H1 (cell line): ENCODE measurements around the gene SIPA1L3. TPM values are rescaled to one million over a fixed set of nuclear protein-coding genes. Genes with fewer than 3 reads are reported as not detected.

Experiments
- CTCF ChIA-PET: fragments of 300-600 bp; sonication (Branson Sonifier 250); formaldehyde crosslinking; loops from one replicate; lab custom pipeline; 2021; ENCODE audit not compliant: partially characterized antibody; lab: Charles Lee
- POLR2A ChIA-PET: fragments of 300-600 bp; sonication (Branson Sonifier 250); formaldehyde crosslinking; loops from one replicate; lab custom pipeline; 2021; ENCODE audit warnings: inconsistent platforms; ENCODE audit not compliant: partially characterized antibody; lab: Charles Lee
- DNase-seq, 2 experiments: peaks; one replicate each; pipeline versions ENCODE4 v3.0.0 to v3.0.0-alpha.2; 2010 to 2022; ENCODE audit warnings: low spot score in 2 of 2, low read depth in 1 of 2, mixed read lengths in 1 of 2
- FAIRE-seq: peaks from 2 replicates; lab custom pipeline; 2011; peaks lifted over from hg19 to GRCh38; lab: Jason Lieb, UNC
- H2AFZ ChIP-seq: 2 replicates; pipeline ENCODE4 v1.8.1; 2012; ENCODE audit warnings: low read length, inconsistent platforms
- H2AK5ac ChIP-seq: 2 replicates; pipeline ENCODE4 v1.6.1; 2013; ENCODE audit warnings: low read depth, low read length
- H2BK120ac ChIP-seq: replicated peaks from 2 replicates; pipeline ENCODE3; 2013; ENCODE audit warnings: low read depth, low read length, inconsistent platforms
- H2BK12ac ChIP-seq: 2 replicates; pipeline ENCODE4 v1.6.1; 2013; ENCODE audit warnings: low read depth, low read length
- H2BK15ac ChIP-seq: 2 replicates; pipeline ENCODE4 v1.6.1; 2013; ENCODE audit warnings: low read length
- H2BK20ac ChIP-seq: 2 replicates; pipeline ENCODE4 v1.6.1; 2013; ENCODE audit warnings: low read length
- H2BK5ac ChIP-seq: 2 replicates; pipeline ENCODE4 v1.6.1; 2013; ENCODE audit warnings: low read depth, low read length
- H3K14ac ChIP-seq: 2 replicates; pipeline ENCODE4 v1.6.1; 2013; ENCODE audit warnings: inconsistent platforms; ENCODE audit not compliant: insufficient read length
- H3K18ac ChIP-seq: 2 replicates; pipeline ENCODE4 v1.6.1; 2013; ENCODE audit warnings: low read length; ENCODE audit errors: extremely low read depth
- H3K23ac ChIP-seq: 2 replicates; pipeline ENCODE4 v1.6.1; 2013; ENCODE audit warnings: inconsistent platforms; ENCODE audit not compliant: insufficient read length
- H3K23me2 ChIP-seq: 2 replicates; pipeline ENCODE4 v1.6.1; 2013; ENCODE audit warnings: low read depth, low read length
- H3K27ac ChIP-seq: 2 replicates; pipeline ENCODE4 v1.6.1; 2011; ENCODE audit warnings: low read depth, low read length, inconsistent platforms
- H3K27me3 ChIP-seq, 4 experiments: replicated peaks in 1 of 4; 1 replicate in 1 of 4; 2 replicates in 3 of 4; pipeline versions ENCODE4 v1.6.1 to v1.8.1; 2011 to 2013; ENCODE audit warnings: low read length in 3 of 4, mild to moderate bottlenecking in 3 of 4, inconsistent platforms in 2 of 4, mixed read lengths in 2 of 4, moderate library complexity in 1 of 4; ENCODE audit not compliant: control insufficient read depth in 3 of 4, insufficient read depth in 3 of 4; ENCODE audit errors: extremely low read depth in 1 of 4
- H3K36me3 ChIP-seq, 4 experiments: 2 replicates each; pipeline versions ENCODE4 v1.6.1 to v1.8.1; 2011 to 2013; ENCODE audit warnings: mild to moderate bottlenecking in 4 of 4, low read length in 3 of 4, moderate library complexity in 2 of 4, control low read depth in 1 of 4, inconsistent platforms in 1 of 4; ENCODE audit not compliant: insufficient read depth in 4 of 4, control insufficient read depth in 2 of 4
- H3K4ac ChIP-seq: replicated peaks from 2 replicates; pipeline ENCODE3; 2013; ENCODE audit warnings: low read length, low read depth, mixed read lengths, inconsistent platforms; ENCODE audit not compliant: insufficient read length
- H3K4me1 ChIP-seq, 4 experiments: replicated peaks in 1 of 4; 1 replicate in 1 of 4; 2 replicates in 3 of 4; pipeline versions ENCODE4 v1.6.1 to v1.8.1; 2011 to 2013; ENCODE audit warnings: low read length in 3 of 4, inconsistent platforms in 2 of 4, mixed read lengths in 1 of 4; ENCODE audit not compliant: insufficient read depth in 4 of 4, control insufficient read depth in 3 of 4
- H3K4me2 ChIP-seq, 2 experiments: 2 replicates each; pipeline versions ENCODE4 v1.6.1 to v1.8.1; 2011 to 2013; ENCODE audit warnings: low read depth in 2 of 2, low read length in 2 of 2, control low read depth in 1 of 2, inconsistent platforms in 1 of 2, mild to moderate bottlenecking in 1 of 2; ENCODE audit not compliant: insufficient read depth in 1 of 2
- H3K4me3 ChIP-seq, 4 experiments: fragments of 200-600, 300-600 bp in 1 of 4; sonication (generic), shearing (Covaris generic), sonication (Bioruptor Twin) in 1 of 4; 2 replicates each; pipeline versions ENCODE4 v1.5.1 to v1.8.1; 2011 to 2016; ENCODE audit warnings: low read length in 4 of 4, low read depth in 3 of 4, control low read depth in 2 of 4, inconsistent platforms in 2 of 4, mild to moderate bottlenecking in 2 of 4, mixed read lengths in 1 of 4, moderate library complexity in 1 of 4; ENCODE audit not compliant: insufficient read depth in 2 of 4; ENCODE audit errors: extremely low read depth in 1 of 4
- H3K56ac ChIP-seq: replicated peaks from 2 replicates; pipeline ENCODE3; 2013; ENCODE audit warnings: low read depth, mild to moderate bottlenecking, mixed read lengths, low read length, inconsistent platforms; ENCODE audit not compliant: insufficient read length
- H3K79me1 ChIP-seq: 2 replicates; pipeline ENCODE4 v1.6.1; 2013; ENCODE audit warnings: low read depth, low read length, control low read depth
- H3K79me2 ChIP-seq, 2 experiments: 2 replicates each; pipeline versions ENCODE4 v1.6.1 to v1.8.1; 2012 to 2013; ENCODE audit warnings: low read length in 2 of 2, mild to moderate bottlenecking in 2 of 2, inconsistent platforms in 1 of 2; ENCODE audit not compliant: insufficient read depth in 2 of 2, control insufficient read depth in 1 of 2
- H3K9ac ChIP-seq, 4 experiments: replicated peaks in 1 of 4; 1 replicate in 1 of 4; 2 replicates in 3 of 4; pipeline versions ENCODE4 v1.6.1 to v1.8.1; 2011 to 2013; ENCODE audit warnings: low read depth in 3 of 4, low read length in 3 of 4, control low read depth in 2 of 4, mild to moderate bottlenecking in 2 of 4, moderate library complexity in 2 of 4, inconsistent platforms in 1 of 4; ENCODE audit errors: extremely low read depth in 1 of 4
- H3K9me3 ChIP-seq, 2 experiments: 2 replicates each; pipeline versions ENCODE4 v1.6.1 to v1.8.1; 2012 to 2013; ENCODE audit warnings: mild to moderate bottlenecking in 2 of 2, moderate library complexity in 2 of 2, control low read depth in 1 of 2, inconsistent platforms in 1 of 2, low read depth in 1 of 2, low read length in 1 of 2, mixed read lengths in 1 of 2; ENCODE audit not compliant: insufficient read depth in 2 of 2
- H4K20me1 ChIP-seq, 2 experiments: replicated peaks in 1 of 2; 2 replicates each; pipeline versions ENCODE3 to v1.8.1; 2011 to 2013; ENCODE audit warnings: inconsistent platforms in 2 of 2, low read length in 2 of 2, mild to moderate bottlenecking in 1 of 2; ENCODE audit not compliant: insufficient read depth in 2 of 2, control insufficient read depth in 1 of 2
- H4K5ac ChIP-seq: 2 replicates; pipeline ENCODE4 v1.6.1; 2013; ENCODE audit warnings: low read length, low read depth, mixed read lengths, inconsistent platforms; ENCODE audit not compliant: insufficient read length
- H4K8ac ChIP-seq: 2 replicates; pipeline ENCODE4 v1.8.0; 2013; ENCODE audit warnings: mild to moderate bottlenecking, moderate library complexity, low read length, inconsistent platforms; ENCODE audit not compliant: insufficient read depth; ENCODE audit errors: extremely low read depth
- H4K91ac ChIP-seq: replicated peaks from 2 replicates; pipeline ENCODE3; 2013; ENCODE audit warnings: low read length, mixed read lengths, inconsistent platforms; ENCODE audit not compliant: insufficient read length
- ASH2L ChIP-seq: fragments of 200-600, 300-600 bp; sonication (generic); IDR thresholded peaks from one replicate; pipeline ENCODE4 v1.7.1; 2017; ENCODE audit warnings: low read length
- CEBPB ChIP-seq: IDR thresholded peaks from 2 replicates; pipeline ENCODE4 v1.6.1; 2012; ENCODE audit warnings: low read depth, low read length
- CHD2 ChIP-seq: IDR thresholded peaks from 2 replicates; pipeline ENCODE4 v1.6.1; 2012; ENCODE audit warnings: low read length, improper control_type of control experiment
- FOSL1 ChIP-seq: IDR thresholded peaks from 2 replicates; pipeline ENCODE4 v1.6.1; 2011; ENCODE audit warnings: mild to moderate bottlenecking, low read depth, low read length, moderate library complexity; ENCODE audit not compliant: insufficient read depth
- HDAC2 ChIP-seq, 2 experiments: fragments of 300-600 bp in 1 of 2; sonication (generic) in 1 of 2; IDR thresholded peaks; 2 replicates each; pipeline ENCODE4 v1.6.1; 2011 to 2012; ENCODE audit warnings: low read depth in 2 of 2, low read length in 2 of 2, mild to moderate bottlenecking in 2 of 2, moderate library complexity in 2 of 2, borderline replicate concordance in 1 of 2, inconsistent platforms in 1 of 2
- KDM1A ChIP-seq: fragments of 200-600, 300-600 bp; sonication (generic); IDR thresholded peaks from 2 replicates; pipeline ENCODE4 v1.7.1; 2016; ENCODE audit warnings: mild to moderate bottlenecking, low read length, borderline replicate concordance
- POLR2A ChIP-seq, 2 experiments: IDR thresholded peaks; 1 replicate in 1 of 2; 2 replicates in 1 of 2; pipeline ENCODE4 v1.6.1; 2011; ENCODE audit warnings: low read depth in 2 of 2, low read length in 2 of 2, mild to moderate bottlenecking in 2 of 2; ENCODE audit errors: control extremely low read depth in 1 of 2
- SIN3A ChIP-seq, 2 experiments: IDR thresholded peaks in 1 of 2; conservative IDR thresholded peaks in 1 of 2; 2 replicates each; pipeline ENCODE4 v1.6.1; 2011 to 2012; ENCODE audit warnings: low read length in 2 of 2, improper control_type of control experiment in 1 of 2, low read depth in 1 of 2, mild to moderate bottlenecking in 1 of 2
- SP1 ChIP-seq: IDR thresholded peaks from 2 replicates; pipeline ENCODE4 v1.6.1; 2011; ENCODE audit warnings: low read depth, low read length
- TBP ChIP-seq: IDR thresholded peaks from 2 replicates; pipeline ENCODE4 v1.6.1; 2011; ENCODE audit warnings: low read depth, low read length, improper control_type of control experiment
- TEAD4 ChIP-seq: IDR thresholded peaks from 2 replicates; pipeline ENCODE4 v1.6.1; 2012; ENCODE audit warnings: low read depth, low read length, inconsistent platforms, mixed read lengths
- ZNF274 ChIP-seq: IDR thresholded peaks from 2 replicates; pipeline ENCODE4 v1.7.0; 2012; ENCODE audit warnings: low read length, borderline replicate concordance; ENCODE audit errors: extremely low read depth
- WGBS, 2 experiments: shearing (Covaris generic) in 1 of 2; methylation state at CpG; one replicate each; pipeline versions ENCODE4 v1.1.6 to v1.1.7; 2013 to 2015; ENCODE audit warnings: low lambda C conversion rate in 2 of 2, mixed read lengths in 2 of 2, inconsistent platforms in 1 of 2, low coverage in 1 of 2, missing lambda C conversion rate in 1 of 2; ENCODE audit not compliant: insufficient replicate concordance in 2 of 2, insufficient coverage in 1 of 2, insufficient read length in 1 of 2; ENCODE audit errors: extremely low coverage in 1 of 2, missing lambda C conversion rate in 1 of 2; 5-methylcytosine and 5-hydroxymethylcytosine counted together
- polyA plus RNA-seq, 7 experiments: library from polyadenylated mRNA; depleted of rRNA in 3 of 7; stranded (reverse) in 5 of 7; unstranded in 2 of 7; fragments of >200 nt in 5 of 7; fragments of 200-250 nt in 2 of 7; gene quantifications; 1 replicate in 5 of 7; 2 replicates in 1 of 7; 4 replicates in 1 of 7; pipeline versions ENCODE4 v1.2.1 to v1.2.3, GENCODE V29; 2011 to 2013; ENCODE audit warnings: missing spikeins in 2 of 7, mixed read lengths in 2 of 7
- total RNA-seq: library from RNA; stranded (reverse); fragmentation: NEBNext Ultra II Directional; extraction: Animal tissue kit (Norgen Biotek cat#: 25700); gene quantifications from 2 replicates; pipeline ENCODE4 v1.2.1, GENCODE V29; 2021
- TF ChIP-seq, protein P1 (sequence below): IDR thresholded peaks from 2 replicates; pipeline ENCODE4 v1.6.1; 2011; ENCODE audit warnings: low read depth, mild to moderate bottlenecking, low read length; ENCODE audit not compliant: insufficient read depth

SIPA1L3 gene
- total and polyA plus RNA-seq, 2 of the 8 experiments (the other 6 are each of a cell fraction or from before 2014, with no cell fraction given): 15.0 to 54.9 TPM

DNA sequence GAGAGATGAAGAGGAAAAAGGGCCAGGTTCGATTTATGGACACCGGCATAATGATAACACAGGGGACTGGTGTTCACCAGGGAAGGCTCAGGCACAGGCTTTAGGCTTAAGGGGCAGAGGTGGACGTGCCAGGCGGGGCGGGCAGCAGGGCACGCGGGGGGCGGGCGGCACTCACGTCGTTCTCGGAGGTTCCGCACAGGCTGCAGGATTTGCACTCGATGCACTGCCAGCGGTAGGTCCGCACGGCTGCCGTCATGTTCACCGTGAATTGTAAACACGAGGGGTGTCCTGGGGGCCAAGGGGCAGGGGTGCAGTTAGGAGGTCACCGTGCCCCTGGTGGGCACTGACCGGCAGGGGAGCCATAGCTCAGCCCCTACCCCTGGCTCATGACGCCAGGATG is 306.5 kb downstream of the SIPA1L3 start:
- Histone ChIP-seq H4K91ac (no peak overlapping the region), H4K20me1 (peaks cover 0 to 1% of the 10 kb centered on the region in 2 experiments), H3K79me2 (no peaks in the 10 kb centered on the region), H4K8ac (no peak overlapping the region), H3K4me2 (no peak overlapping the region), H3K79me1 (no peaks in the 10 kb centered on the region), H3K4me3 (no peak overlapping the region), H3K27me3 (no peaks in the 10 kb centered on the region), H3K9ac (no peak overlapping the region), H3K56ac (no peak overlapping the region), H3K9me3 (no peaks in the 10 kb centered on the region), H3K23ac (no peak overlapping the region), H2BK12ac (no peak overlapping the region), H3K23me2 (peaks cover 19% of the 10 kb centered on the region), H3K36me3 (no peaks in the 10 kb centered on the region; a peak in 3 of 8 replicates), H2AK5ac (no peak overlapping the region), H2BK20ac (no peak overlapping the region), H3K4me1 (peaks cover 0 to 16% (median 9%) of the 10 kb centered on the region in 4 experiments; a peak in 6 of 7 replicates), H4K5ac (no peak overlapping the region), H3K18ac (no peak overlapping the region), H3K14ac (no peak overlapping the region), H2BK15ac (no peak overlapping the region), H3K4ac (no peak overlapping the region), H3K27ac (no peak overlapping the region), H2BK5ac (no peak overlapping the region), H2AFZ (no peak overlapping the region), H2BK120ac (no peak overlapping the region)
- no peak for TF ChIP-seq ASH2L
- no peak for TF ChIP-seq TBP
- TF ChIP-seq, protein P1, sequence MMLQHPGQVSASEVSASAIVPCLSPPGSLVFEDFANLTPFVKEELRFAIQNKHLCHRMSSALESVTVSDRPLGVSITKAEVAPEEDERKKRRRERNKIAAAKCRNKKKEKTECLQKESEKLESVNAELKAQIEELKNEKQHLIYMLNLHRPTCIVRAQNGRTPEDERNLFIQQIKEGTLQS: no peak
- TF ChIP-seq TEAD4: no peak
- TF ChIP-seq CHD2: no peak
- TF ChIP-seq FOSL1: no peak
- TF ChIP-seq SP1: no peak
- TF ChIP-seq KDM1A: no peak
- no peak for TF ChIP-seq SIN3A (conservative IDR thresholded peaks at IDR 0.05 in 1 of 2, IDR thresholded peaks at IDR 0.05 in 1 of 2; ENCODE audit: low read depth in 1 of 2, low read length in 2 of 2)
- no peak for TF ChIP-seq HDAC2 (IDR thresholded peaks at IDR 0.05; ENCODE audit: borderline replicate concordance in 1 of 2, low read depth in 2 of 2, low read length in 2 of 2)
- no peak for TF ChIP-seq CEBPB
- no peak for TF ChIP-seq POLR2A (IDR thresholded peaks at IDR 0.05; ENCODE audit: control extremely low read depth in 1 of 2, low read depth in 2 of 2, low read length in 2 of 2)
- no peak for TF ChIP-seq ZNF274
- no peak for FAIRE-seq
- 86% methylated on average over 15 of the region's 23 CpGs; no CpG with 5 or more reads in 1 of the 2 experiments for WGBS, 2 experiments
- no peak for DNase-seq
- POLR2A ChIA-PET: interaction anchor here (1.0 kb wide), 1 partner anchor 14 kb away, joined by 4 read pairs; no protein-coding TSS in a partner anchor
- CTCF ChIA-PET: interaction anchor here (0.6 to 2.0 kb wide), 6 partner anchors 12 to 116 kb away, joined by 3 to 13 read pairs (median 4); no protein-coding TSS in a partner anchor
